Mesenchymal stem cell (in vitro differentiated cells and primary cell): ENCODE data around the gene PRPH.
A peak's percentile ranks its signal among the peaks of the same experiment; 100 is the strongest.

Source experiments
- DNase-seq: peaks from one replicate; pipeline ENCODE4 v3.0.0-alpha.2; 2013
- H2AFZ ChIP-seq: one replicate; pipeline ENCODE4 v1.6.1; 2013; ENCODE audit warnings: low read depth, mild to moderate bottlenecking, control low read depth, inconsistent platforms, low read length, moderate library complexity
- H2AK5ac ChIP-seq: 2 replicates; pipeline ENCODE4 v1.6.1; 2013; ENCODE audit warnings: low read length, moderate library complexity, mild to moderate bottlenecking, inconsistent platforms; ENCODE audit not compliant: severe bottlenecking
- H2BK120ac ChIP-seq: one replicate; pipeline ENCODE4 v1.6.1; 2013; ENCODE audit warnings: low read depth, mild to moderate bottlenecking, inconsistent platforms, low read length, moderate library complexity
- H2BK12ac ChIP-seq, 2 experiments: one replicate each; pipeline ENCODE4 v1.6.1; 2013; ENCODE audit warnings: inconsistent platforms in 2 of 2, low read length in 2 of 2, mild to moderate bottlenecking in 2 of 2, moderate library complexity in 2 of 2, control low read depth in 1 of 2
- H2BK15ac ChIP-seq: one replicate; pipeline ENCODE4 v1.6.1; 2013; ENCODE audit warnings: mild to moderate bottlenecking, low read depth, inconsistent platforms; ENCODE audit not compliant: poor library complexity, severe bottlenecking
- H2BK5ac ChIP-seq: 2 replicates; pipeline ENCODE4 v1.6.1; 2013; ENCODE audit warnings: low read depth, mild to moderate bottlenecking, low read length, control low read depth, inconsistent platforms; ENCODE audit not compliant: poor library complexity, severe bottlenecking
- H3K14ac ChIP-seq, 2 experiments: one replicate each; pipeline ENCODE4 v1.6.1; 2013; ENCODE audit warnings: inconsistent platforms in 2 of 2, low read length in 2 of 2, control low read depth in 1 of 2, mild to moderate bottlenecking in 1 of 2, moderate library complexity in 1 of 2
- H3K18ac ChIP-seq, 2 experiments: one replicate each; pipeline ENCODE4 v1.6.1; 2013; ENCODE audit warnings: inconsistent platforms in 2 of 2, low read length in 2 of 2, control low read depth in 1 of 2, low read depth in 1 of 2, mild to moderate bottlenecking in 1 of 2
- H3K23ac ChIP-seq, 2 experiments: one replicate each; pipeline ENCODE4 v1.6.1; 2013; ENCODE audit warnings: inconsistent platforms in 2 of 2, low read length in 2 of 2, mild to moderate bottlenecking in 2 of 2, moderate library complexity in 2 of 2, control low read depth in 1 of 2
- H3K27ac ChIP-seq: 2 replicates; pipeline ENCODE4 v1.5.1; 2013; ENCODE audit warnings: mild to moderate bottlenecking, moderate library complexity, low read length, control low read depth, inconsistent platforms; ENCODE audit not compliant: poor library complexity, severe bottlenecking
- H3K27me3 ChIP-seq, 2 experiments: 2 replicates each; pipeline versions ENCODE4 v1.6.1 to v1.7.0; 2013; ENCODE audit warnings: low read length in 2 of 2, mild to moderate bottlenecking in 2 of 2, moderate library complexity in 2 of 2, control low read depth in 1 of 2, inconsistent platforms in 1 of 2; ENCODE audit not compliant: control insufficient read depth in 1 of 2, insufficient read depth in 1 of 2
- H3K36me3 ChIP-seq, 2 experiments: 2 replicates each; pipeline versions ENCODE4 v1.6.1 to v1.7.0; 2013; ENCODE audit warnings: low read length in 2 of 2, control low read depth in 1 of 2, inconsistent platforms in 1 of 2, low read depth in 1 of 2, mild to moderate bottlenecking in 1 of 2; ENCODE audit not compliant: insufficient read depth in 2 of 2, control insufficient read depth in 1 of 2
- H3K4ac ChIP-seq, 2 experiments: one replicate each; pipeline ENCODE4 v1.6.1; 2013; ENCODE audit warnings: inconsistent platforms in 2 of 2, low read length in 2 of 2, mild to moderate bottlenecking in 2 of 2, moderate library complexity in 2 of 2, control low read depth in 1 of 2, low read depth in 1 of 2
- H3K4me1 ChIP-seq: 2 replicates; pipeline ENCODE4 v1.6.1; 2013; ENCODE audit warnings: low read depth, low read length, control low read depth; ENCODE audit not compliant: control insufficient read depth, insufficient read depth
- H3K4me2 ChIP-seq: 2 replicates; pipeline ENCODE4 v1.6.1; 2013; ENCODE audit warnings: low read length, mild to moderate bottlenecking, inconsistent platforms; ENCODE audit not compliant: poor library complexity, severe bottlenecking
- H3K4me3 ChIP-seq, 2 experiments: 2 replicates each; pipeline versions ENCODE4 v1.5.1 to v1.7.0; 2013; ENCODE audit warnings: low read length in 2 of 2, mild to moderate bottlenecking in 2 of 2, control low read depth in 1 of 2, low read depth in 1 of 2; ENCODE audit not compliant: insufficient read depth in 1 of 2
- H3K79me1 ChIP-seq: replicated peaks from 2 replicates; pipeline ENCODE4 v1.6.1; 2013; ENCODE audit warnings: mild to moderate bottlenecking, control low read depth, low read length, inconsistent platforms; ENCODE audit not compliant: poor library complexity, severe bottlenecking
- H3K9ac ChIP-seq: 2 replicates; pipeline ENCODE4 v1.7.0; 2013; ENCODE audit warnings: mild to moderate bottlenecking, low read length, moderate library complexity
- H3K9me3 ChIP-seq: 2 replicates; pipeline ENCODE4 v1.7.0; 2013; ENCODE audit warnings: mild to moderate bottlenecking, low read length; ENCODE audit not compliant: control insufficient read depth
- H4K8ac ChIP-seq: one replicate; pipeline ENCODE4 v1.6.1; 2013; ENCODE audit warnings: inconsistent platforms, mild to moderate bottlenecking, low read length, moderate library complexity
- H4K91ac ChIP-seq: one replicate; pipeline ENCODE4 v1.6.1; 2013; ENCODE audit warnings: mild to moderate bottlenecking, low read length, inconsistent platforms
- WGBS: methylation state at CpG from one replicate; pipeline ENCODE4 v1.1.7; 2013; ENCODE audit warnings: mixed read lengths; 5-methylcytosine and 5-hydroxymethylcytosine counted together

The PRPH gene

GRCh38 chr12:49335118-49335954 is 40.4 kb downstream of the PRPH start:
- peaks cover 17% of the 10 kb centered on the region for H3K4me1 ChIP-seq
- WGBS = 76% methylated on average over 16 of the region's 16 CpGs
- no peak overlapping the region for H3K23ac ChIP-seq
- H3K4me3 ChIP-seq = no peak overlapping the region
- H2BK15ac ChIP-seq = no peak overlapping the region
- H3K18ac ChIP-seq = no peak overlapping the region
- peaks cover 0 to 6% of the 10 kb centered on the region in 2 experiments for H3K36me3 ChIP-seq
- no peaks in the 10 kb centered on the region for H3K79me1 ChIP-seq
- no peak overlapping the region for H2AFZ ChIP-seq
- H3K9ac ChIP-seq = no peak overlapping the region
- H3K4ac ChIP-seq = no peak overlapping the region
- no peak overlapping the region for H3K27ac ChIP-seq
- H2BK12ac ChIP-seq = no peak overlapping the region
- H3K14ac ChIP-seq = no peak overlapping the region
- H4K91ac ChIP-seq = no peak overlapping the region
- no peak overlapping the region for H2AK5ac ChIP-seq
- no peak overlapping the region for H4K8ac ChIP-seq
- H3K9me3 ChIP-seq = no peaks in the 10 kb centered on the region
- H2BK5ac ChIP-seq = no peak overlapping the region
- no peak for DNase-seq
- peaks cover 50 to 77% of the 10 kb centered on the region in 2 experiments for H3K27me3 ChIP-seq
- no peak overlapping the region for H2BK120ac ChIP-seq
- no peak overlapping the region for H3K4me2 ChIP-seq

GRCh38 chr12:49335955-49336644 is 41.2 kb downstream of the PRPH start:
- 24% methylated on average over 70 of the region's 72 CpGs for WGBS
- H2BK120ac ChIP-seq = no peak overlapping the region
- H4K8ac ChIP-seq = no peak overlapping the region
- no peak overlapping the region for H3K18ac ChIP-seq
- H3K9ac ChIP-seq = no peak overlapping the region
- no peak overlapping the region for H3K4ac ChIP-seq
- H3K14ac ChIP-seq = no peak overlapping the region
- H2BK12ac ChIP-seq = no peak overlapping the region
- no peak overlapping the region for H2BK15ac ChIP-seq
- H3K27ac ChIP-seq = no peak overlapping the region
- H2BK5ac ChIP-seq = no peak overlapping the region
- peaks cover 0 to 6% of the 10 kb centered on the region in 2 experiments for H3K36me3 ChIP-seq
- H3K9me3 ChIP-seq = no peaks in the 10 kb centered on the region
- H3K4me2 ChIP-seq = no peak overlapping the region
- H3K4me3 ChIP-seq = no peak overlapping the region
- H4K91ac ChIP-seq = no peak overlapping the region
- DNase-seq = no peak
- no peaks in the 10 kb centered on the region for H3K79me1 ChIP-seq
- peaks cover 58 to 84% of the 10 kb centered on the region in 2 experiments for H3K27me3 ChIP-seq
- peak overlapping the region in 1 of 2 experiments; percentile 60 for H3K23ac ChIP-seq
- H2AFZ ChIP-seq = no peak overlapping the region
- no peak overlapping the region for H2AK5ac ChIP-seq
- H3K4me1 ChIP-seq = peaks cover 17% of the 10 kb centered on the region

DNA sequence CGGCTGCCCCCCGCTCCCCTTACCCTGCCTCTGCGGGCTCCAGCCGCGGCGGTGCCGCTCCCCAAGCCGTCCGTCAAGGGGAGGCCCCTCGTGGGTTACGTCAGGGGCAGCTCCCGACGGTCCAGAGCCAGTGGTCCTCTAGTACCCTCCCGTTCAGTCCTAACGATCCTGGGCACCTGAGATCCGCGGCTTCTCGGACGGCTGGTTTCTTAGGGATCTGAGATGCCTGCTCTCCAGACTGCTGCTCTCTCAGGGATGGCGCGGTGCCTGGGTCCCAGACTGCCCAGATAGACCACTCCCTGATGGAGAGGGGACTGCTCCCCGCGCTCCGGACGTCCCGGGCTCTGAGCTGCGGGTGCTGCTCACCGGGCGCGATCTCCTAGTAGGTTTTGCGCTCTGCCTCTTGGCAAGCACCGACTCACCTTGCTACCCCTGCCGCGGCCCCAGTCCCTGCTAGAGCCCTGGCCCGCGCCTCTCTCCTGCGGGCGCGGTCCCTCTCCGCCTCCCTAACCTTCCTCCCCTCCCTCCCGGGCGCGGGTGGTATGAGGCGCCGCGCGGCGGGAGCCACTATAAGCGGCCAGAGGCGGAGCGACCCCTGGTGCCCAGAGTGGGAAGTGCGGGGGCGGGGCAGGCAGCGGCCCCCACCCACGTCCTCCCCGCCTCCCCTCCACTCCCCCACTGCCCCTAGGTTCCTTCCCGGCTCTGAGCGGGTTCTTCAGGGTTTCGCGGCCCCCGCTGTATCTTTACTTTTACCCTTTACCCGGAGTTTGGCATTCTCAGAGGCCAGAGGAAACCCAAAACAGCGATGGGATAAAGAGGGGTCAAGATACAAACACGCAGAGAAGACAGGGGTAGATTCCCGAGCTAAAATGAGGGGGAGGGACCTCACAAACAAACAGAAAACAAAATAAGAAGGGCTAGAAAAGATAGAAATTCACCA is 42.0 kb downstream of the PRPH start, which contains the start of gene C1QL4:
TSS of gene C1QL4 (minus strand) at position 544 of the 940 bp plus-strand sequence. CDS start 711 bp downstream, outside the sequence.
- no peak within 1 kb of the TSS for H3K18ac ChIP-seq
- H3K27ac ChIP-seq = no peak within 1 kb of the TSS
- peak within 1 kb of the TSS in 1 of 2 experiments; percentile 60 for H3K23ac ChIP-seq
- H3K4ac ChIP-seq = no peak within 1 kb of the TSS
- no peak within 1 kb of the TSS for H3K14ac ChIP-seq
- no peak within 1 kb of the TSS for H2BK120ac ChIP-seq
- H2BK15ac ChIP-seq = no peak within 1 kb of the TSS
- no peaks in the 10 kb centered on the region for H3K79me1 ChIP-seq
- H2AFZ ChIP-seq = peak within 1 kb of the TSS; percentile 21
- H4K91ac ChIP-seq = no peak within 1 kb of the TSS
- H3K4me1 ChIP-seq = peaks cover 21% of the 10 kb centered on the region
- H2AK5ac ChIP-seq = no peak within 1 kb of the TSS
- H3K9me3 ChIP-seq = no peaks in the 10 kb centered on the region
- WGBS = 6% methylated on average over 54 of the region's 65 CpGs
- no peak within 1 kb of the TSS for H2BK12ac ChIP-seq
- H4K8ac ChIP-seq = no peak within 1 kb of the TSS
- peak; percentile 78 for DNase-seq
- H3K27me3 ChIP-seq = peaks cover 66 to 93% of the 10 kb centered on the region in 2 experiments
- peaks cover 0 to 6% of the 10 kb centered on the region in 2 experiments for H3K36me3 ChIP-seq
- H3K4me3 ChIP-seq = peak within 1 kb of the TSS; percentile 24 to 67
- no peak within 1 kb of the TSS for H2BK5ac ChIP-seq
- peak within 1 kb of the TSS; percentile 64 for H3K4me2 ChIP-seq
- H3K9ac ChIP-seq = no peak within 1 kb of the TSS
